ENCODE results near the gene PDSS2.

The PDSS2 gene

DNA sequence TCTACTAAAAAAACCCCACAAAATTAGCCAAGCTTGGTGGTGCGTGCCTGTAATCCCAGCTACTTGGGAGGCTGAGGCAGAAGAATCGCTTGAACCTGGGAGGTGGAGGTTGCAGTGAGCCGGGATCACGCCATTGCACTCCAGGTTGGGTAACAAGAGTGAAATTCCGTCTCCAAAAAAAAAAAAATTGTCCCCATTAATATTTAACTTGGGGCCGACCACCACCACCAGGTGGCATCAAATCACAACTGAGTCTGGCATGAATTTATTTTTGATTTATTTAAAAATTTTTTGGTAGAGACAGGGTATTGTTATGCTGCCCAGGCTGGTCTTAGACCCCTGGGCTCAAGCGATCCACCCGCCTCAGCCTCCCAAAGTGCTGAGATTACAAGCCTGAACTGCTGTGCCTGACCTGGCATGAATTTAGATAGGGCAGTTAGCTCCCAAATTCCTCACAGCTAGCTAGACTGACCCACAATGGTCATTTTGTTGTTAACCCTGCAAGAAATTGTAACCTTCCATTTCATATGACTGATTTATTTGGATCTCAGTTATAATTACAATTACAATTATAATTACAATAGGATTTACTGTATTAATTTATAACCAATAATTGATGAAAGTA, 326.9 kb downstream of the PDSS2 start:
- H3K4me2 ChIP-seq (ENCODE audit: low read length), result peak overlapping the region; percentile 63
- H3K9me3 ChIP-seq (ENCODE audit: insufficient read depth, low read length), result no peaks in the 10 kb centered on the region
- no peak overlapping the region for H3K9ac ChIP-seq (ENCODE audit: low read length)
- no peaks in the 10 kb centered on the region for H3K27me3 ChIP-seq (ENCODE audit: low read depth, low read length)
- peak overlapping the region; percentile 39; the same call in 1 of the 2 replicates for H2AFZ ChIP-seq (ENCODE audit: low read depth, low read length)
- no peak for TF ChIP-seq EZH2phosphoT487 (IDR thresholded peaks at IDR 0.05; ENCODE audit: low read depth)
- TF ChIP-seq, protein P1, sequence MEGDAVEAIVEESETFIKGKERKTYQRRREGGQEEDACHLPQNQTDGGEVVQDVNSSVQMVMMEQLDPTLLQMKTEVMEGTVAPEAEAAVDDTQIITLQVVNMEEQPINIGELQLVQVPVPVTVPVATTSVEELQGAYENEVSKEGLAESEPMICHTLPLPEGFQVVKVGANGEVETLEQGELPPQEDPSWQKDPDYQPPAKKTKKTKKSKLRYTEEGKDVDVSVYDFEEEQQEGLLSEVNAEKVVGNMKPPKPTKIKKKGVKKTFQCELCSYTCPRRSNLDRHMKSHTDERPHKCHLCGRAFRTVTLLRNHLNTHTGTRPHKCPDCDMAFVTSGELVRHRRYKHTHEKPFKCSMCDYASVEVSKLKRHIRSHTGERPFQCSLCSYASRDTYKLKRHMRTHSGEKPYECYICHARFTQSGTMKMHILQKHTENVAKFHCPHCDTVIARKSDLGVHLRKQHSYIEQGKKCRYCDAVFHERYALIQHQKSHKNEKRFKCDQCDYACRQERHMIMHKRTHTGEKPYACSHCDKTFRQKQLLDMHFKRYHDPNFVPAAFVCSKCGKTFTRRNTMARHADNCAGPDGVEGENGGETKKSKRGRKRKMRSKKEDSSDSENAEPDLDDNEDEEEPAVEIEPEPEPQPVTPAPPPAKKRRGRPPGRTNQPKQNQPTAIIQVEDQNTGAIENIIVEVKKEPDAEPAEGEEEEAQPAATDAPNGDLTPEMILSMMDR (IDR thresholded peaks at IDR 0.05; ENCODE audit: low read depth, low read length), result peak; percentile 55
- no peaks in the 10 kb centered on the region for H3K36me3 ChIP-seq (replicated peaks; ENCODE audit: low read depth, low read length)
- no peaks in the 10 kb centered on the region for H3K79me2 ChIP-seq (ENCODE audit: low read length)
- H3K4me3 ChIP-seq (ENCODE audit: low read length), result peak overlapping the region; percentile 66
- no peak overlapping the region for H3K27ac ChIP-seq (ENCODE audit: low read length)
- H4K20me1 ChIP-seq (ENCODE audit: insufficient read depth, low read length), result no peaks in the 10 kb centered on the region
- peaks cover 10% of the 10 kb centered on the region for H3K4me1 ChIP-seq (ENCODE audit: low read length)

DNA sequence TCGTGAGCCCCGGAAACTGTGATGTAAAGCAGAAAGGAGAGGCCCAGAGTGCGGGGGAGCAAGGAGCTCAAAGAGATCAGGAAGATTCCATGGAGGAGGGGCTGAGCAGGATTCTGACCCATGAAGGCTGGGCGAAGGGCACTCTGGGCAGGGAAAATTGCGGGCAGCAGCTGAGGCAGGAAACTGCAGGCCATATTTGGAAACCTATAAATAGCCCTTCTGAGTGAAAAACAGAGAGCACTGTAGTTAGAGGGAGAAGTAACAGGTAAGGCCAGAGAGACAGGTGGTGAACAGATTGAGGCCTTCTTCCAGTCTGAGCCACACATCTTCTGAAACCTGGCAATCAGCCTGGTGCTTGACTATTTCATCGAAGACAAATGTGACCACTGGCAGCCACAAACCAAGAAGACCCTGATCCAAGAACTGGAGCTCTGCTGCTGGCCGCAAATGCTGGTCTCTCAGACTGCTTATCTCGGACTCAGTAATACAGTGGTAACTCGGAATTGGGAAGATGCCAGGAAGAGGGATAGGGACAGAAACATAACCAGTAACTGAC, 329.9 kb downstream of the PDSS2 start:
- peaks cover 23% of the 10 kb centered on the region for H3K4me1 ChIP-seq (ENCODE audit: low read length)
- peak overlapping the region; percentile 56 for H3K4me2 ChIP-seq (ENCODE audit: low read length)
- H3K36me3 ChIP-seq (replicated peaks; ENCODE audit: low read depth, low read length), result no peaks in the 10 kb centered on the region
- no peaks in the 10 kb centered on the region for H4K20me1 ChIP-seq (ENCODE audit: insufficient read depth, low read length)
- no peak for TF ChIP-seq EZH2phosphoT487 (IDR thresholded peaks at IDR 0.05; ENCODE audit: low read depth)
- TF ChIP-seq, protein P1 (IDR thresholded peaks at IDR 0.05; ENCODE audit: low read depth, low read length), result no peak
- H3K27me3 ChIP-seq (ENCODE audit: low read depth, low read length), result no peaks in the 10 kb centered on the region
- H3K9me3 ChIP-seq (ENCODE audit: insufficient read depth, low read length), result no peaks in the 10 kb centered on the region
- no peak overlapping the region for H3K9ac ChIP-seq (ENCODE audit: low read length)
- no peak overlapping the region; the same call in 1 of the 2 replicates for H2AFZ ChIP-seq (ENCODE audit: low read depth, low read length)
- no peak overlapping the region for H3K4me3 ChIP-seq (ENCODE audit: low read length)
- no peak overlapping the region for H3K27ac ChIP-seq (ENCODE audit: low read length)
- H3K79me2 ChIP-seq (ENCODE audit: low read length), result no peaks in the 10 kb centered on the region

DNA sequence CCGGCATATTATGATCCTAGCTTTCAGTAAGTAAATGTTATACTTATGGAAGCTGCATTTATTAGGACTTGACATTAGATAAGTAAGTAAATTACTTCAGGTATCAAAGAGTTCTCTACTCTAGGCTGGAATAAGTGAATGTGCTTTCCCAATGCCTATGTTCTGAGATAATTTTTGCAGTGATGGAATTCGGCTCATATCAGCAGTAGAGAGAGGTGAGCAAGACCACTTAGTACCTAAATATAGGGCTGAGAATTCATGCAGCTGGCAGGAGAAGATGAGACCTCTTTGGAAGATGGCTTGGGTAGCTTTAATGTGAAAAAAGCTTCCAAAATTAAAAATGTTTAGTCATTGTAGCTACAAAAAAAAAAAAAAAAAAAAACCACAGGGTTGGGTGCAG, 330.8 kb downstream of the PDSS2 start:
- no peaks in the 10 kb centered on the region for H3K9me3 ChIP-seq (ENCODE audit: insufficient read depth, low read length)
- no peak for TF ChIP-seq EZH2phosphoT487 (IDR thresholded peaks at IDR 0.05; ENCODE audit: low read depth)
- TF ChIP-seq, protein P1 (IDR thresholded peaks at IDR 0.05; ENCODE audit: low read depth, low read length), result no peak
- H2AFZ ChIP-seq (ENCODE audit: low read depth, low read length), result no peak overlapping the region
- H3K27me3 ChIP-seq (ENCODE audit: low read depth, low read length), result no peaks in the 10 kb centered on the region
- no peaks in the 10 kb centered on the region for H4K20me1 ChIP-seq (ENCODE audit: insufficient read depth, low read length)
- H3K79me2 ChIP-seq (ENCODE audit: low read length), result no peaks in the 10 kb centered on the region
- no peak overlapping the region for H3K4me3 ChIP-seq (ENCODE audit: low read length)
- peaks cover 23% of the 10 kb centered on the region for H3K4me1 ChIP-seq (ENCODE audit: low read length)
- no peaks in the 10 kb centered on the region for H3K36me3 ChIP-seq (replicated peaks; ENCODE audit: low read depth, low read length)
- H3K9ac ChIP-seq (ENCODE audit: low read length), result no peak overlapping the region
- no peak overlapping the region for H3K4me2 ChIP-seq (ENCODE audit: low read length)
- H3K27ac ChIP-seq (ENCODE audit: low read length), result no peak overlapping the region

DNA sequence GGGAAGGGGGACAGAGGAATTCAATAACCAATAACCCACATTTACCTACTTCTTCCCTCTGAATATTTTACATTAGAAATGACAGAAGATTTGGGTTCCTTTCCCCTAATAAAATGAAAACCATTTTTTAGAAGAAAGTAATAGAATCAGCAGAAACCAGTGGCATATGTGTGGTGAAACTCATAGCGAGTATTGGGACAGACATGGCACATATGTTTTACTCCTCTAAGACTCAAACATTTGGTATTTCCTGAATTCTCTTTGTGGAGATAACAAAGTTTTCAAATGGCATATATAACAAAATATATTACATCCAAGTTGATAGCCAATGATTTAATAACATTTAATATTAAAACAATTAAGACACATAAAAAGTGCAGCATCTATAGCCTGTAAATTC, 331.2 kb downstream of the PDSS2 start:
- H3K36me3 ChIP-seq (replicated peaks; ENCODE audit: low read depth, low read length), result no peaks in the 10 kb centered on the region
- TF ChIP-seq EZH2phosphoT487 (IDR thresholded peaks at IDR 0.05; ENCODE audit: low read depth), result no peak
- TF ChIP-seq, protein P1 (IDR thresholded peaks at IDR 0.05; ENCODE audit: low read depth, low read length), result no peak
- no peak overlapping the region for H3K27ac ChIP-seq (ENCODE audit: low read length)
- H3K27me3 ChIP-seq (ENCODE audit: low read depth, low read length), result no peaks in the 10 kb centered on the region
- H2AFZ ChIP-seq (ENCODE audit: low read depth, low read length), result no peak overlapping the region
- no peak overlapping the region for H3K4me2 ChIP-seq (ENCODE audit: low read length)
- H3K4me3 ChIP-seq (ENCODE audit: low read length), result no peak overlapping the region
- H3K9me3 ChIP-seq (ENCODE audit: insufficient read depth, low read length), result no peaks in the 10 kb centered on the region
- no peak overlapping the region for H3K9ac ChIP-seq (ENCODE audit: low read length)
- H3K4me1 ChIP-seq (ENCODE audit: low read length), result peaks cover 26% of the 10 kb centered on the region
- no peaks in the 10 kb centered on the region for H3K79me2 ChIP-seq (ENCODE audit: low read length)
- no peaks in the 10 kb centered on the region for H4K20me1 ChIP-seq (ENCODE audit: insufficient read depth, low read length)
